GM03348 (cell line): ENCODE data around the gene PAM16.
"Not testable (repeated sequence)": the region's sequence is repeated elsewhere in the genome, so short reads cannot be mapped to it uniquely, and the experiment has no call there.

Source experiments
- DNase-seq: peaks from one replicate; pipeline ENCODE4 v3.0.0; 2012; ENCODE audit warnings: low spot score

The PAM16 gene

DNA sequence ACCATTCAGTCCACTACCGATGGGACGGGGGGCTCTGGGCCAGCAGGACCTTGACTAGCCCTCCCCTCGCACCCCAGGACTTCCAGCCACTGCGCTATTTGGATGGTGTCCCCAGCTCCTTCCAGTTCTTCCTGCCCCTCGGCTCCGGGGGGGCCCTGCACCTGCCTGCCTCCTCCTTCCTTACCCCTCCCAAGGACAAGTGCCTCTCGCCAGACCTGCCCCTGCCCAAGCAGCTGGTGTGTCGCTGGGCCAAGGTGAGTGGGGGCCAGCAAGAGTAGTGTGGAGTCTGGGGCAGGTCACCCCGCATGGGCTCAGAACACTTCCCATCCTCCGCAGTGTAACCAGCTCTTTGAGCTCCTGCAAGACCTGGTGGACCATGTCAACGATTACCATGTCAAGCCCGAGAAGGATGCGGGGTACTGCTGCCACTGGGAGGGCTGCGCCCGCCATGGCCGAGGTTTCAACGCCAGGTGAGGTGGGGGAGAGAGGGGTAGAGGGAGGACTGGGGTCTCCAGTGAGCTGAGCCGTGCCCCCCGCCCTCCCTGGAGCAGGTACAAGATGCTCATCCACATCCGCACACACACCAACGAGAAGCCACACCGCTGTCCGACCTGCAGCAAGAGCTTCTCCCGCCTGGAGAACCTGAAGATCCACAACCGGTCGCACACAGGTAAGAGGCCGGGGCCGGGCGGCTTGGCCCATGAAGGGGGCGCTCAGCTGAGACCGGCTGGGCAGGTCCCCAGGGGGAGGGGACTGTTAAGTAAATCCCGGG is 16.2 kb downstream of the PAM16 start:
- no peak for DNase-seq

DNA sequence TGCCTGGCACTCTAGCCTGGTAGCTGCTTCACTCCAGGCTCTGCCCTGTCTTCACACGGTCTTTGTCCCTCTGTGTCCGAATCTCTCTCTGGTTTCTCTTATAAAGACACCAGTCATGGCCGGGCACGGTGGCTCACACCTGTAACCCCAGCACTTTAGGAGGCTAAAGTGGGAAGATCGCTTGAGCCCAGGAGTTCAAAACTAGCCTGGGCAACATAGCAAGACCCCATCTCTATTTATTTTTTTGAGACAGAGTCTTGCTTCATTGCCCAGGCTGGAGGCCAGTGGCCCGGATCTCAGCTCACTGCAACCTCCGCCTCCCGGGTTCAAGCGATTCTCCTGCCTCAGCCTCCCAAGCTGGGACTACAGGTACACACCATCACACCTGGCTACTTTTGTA is 17.4 kb downstream of the PAM16 start:
- not testable (repeated sequence) for DNase-seq

DNA sequence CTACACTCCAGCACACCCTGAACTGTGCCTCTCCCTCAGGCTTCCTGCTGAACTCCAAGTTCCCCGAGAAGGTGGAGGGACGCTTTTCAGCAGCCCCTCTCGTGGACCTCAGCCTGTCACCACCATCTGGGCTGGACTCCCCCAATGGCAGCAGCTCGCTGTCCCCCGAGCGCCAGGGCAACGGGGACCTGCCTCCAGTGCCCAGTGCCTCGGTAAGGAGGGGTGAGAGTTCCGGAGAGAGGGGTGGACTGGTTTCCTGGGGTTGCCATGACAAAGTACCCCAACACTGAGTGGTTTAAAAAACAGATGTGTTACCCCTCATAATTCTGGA is 17.8 kb downstream of the PAM16 start:
- DNase-seq, result no peak

DNA sequence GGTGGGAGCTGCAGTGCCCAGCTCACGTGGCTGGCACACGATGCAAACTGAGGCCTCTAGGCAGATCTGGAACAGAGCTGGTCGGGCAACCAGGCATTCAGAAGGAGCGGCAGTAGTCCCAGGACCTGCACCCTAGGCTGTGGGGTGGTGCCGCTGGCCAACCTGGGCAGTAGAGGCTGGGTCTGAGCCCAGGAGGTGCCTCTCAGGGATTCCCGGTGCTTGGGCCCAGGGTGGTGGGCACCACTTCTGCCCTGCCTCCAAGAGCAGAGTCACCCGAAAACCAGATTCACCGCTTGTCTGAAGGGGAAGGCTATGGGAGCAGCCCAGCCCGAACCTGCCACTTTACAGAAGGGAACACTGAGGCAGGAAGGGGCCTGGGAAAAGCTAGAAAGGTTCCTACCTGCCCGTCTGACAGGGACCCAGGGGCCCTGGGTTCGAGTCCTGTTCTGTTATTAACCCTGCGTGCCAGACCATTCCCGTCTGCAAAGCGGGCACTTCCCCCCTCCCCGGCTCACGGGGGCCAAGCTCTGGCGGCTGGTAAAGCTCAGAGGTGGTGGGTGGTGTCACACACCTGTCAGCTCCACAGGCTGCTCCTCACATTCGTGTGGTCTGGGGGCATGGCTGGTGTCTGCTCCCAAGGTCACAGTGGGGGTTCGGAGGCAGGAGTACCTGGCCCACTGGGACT is 18.4 kb downstream of the PAM16 start:
- DNase-seq, result no peak

DNA sequence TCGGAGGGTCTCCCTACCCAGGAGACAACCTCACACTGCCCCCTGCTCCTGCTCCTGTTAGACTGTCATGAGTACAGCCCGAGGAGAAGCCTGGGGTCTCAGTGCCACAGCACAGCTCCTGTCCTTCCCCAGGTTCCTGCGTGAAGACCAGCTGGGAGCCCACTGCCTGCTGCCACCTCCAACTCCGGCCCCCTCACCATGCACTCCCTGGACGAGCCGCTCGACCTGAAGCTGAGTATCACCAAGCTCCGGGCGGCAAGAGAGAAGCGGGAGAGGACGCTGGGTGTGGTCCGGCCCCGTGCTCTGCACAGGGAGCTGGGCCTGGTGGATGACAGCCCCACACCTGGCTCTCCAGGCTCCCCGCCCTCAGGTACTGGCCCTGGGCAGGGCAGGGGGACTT is 19.0 kb downstream of the PAM16 start:
- no peak for DNase-seq

DNA sequence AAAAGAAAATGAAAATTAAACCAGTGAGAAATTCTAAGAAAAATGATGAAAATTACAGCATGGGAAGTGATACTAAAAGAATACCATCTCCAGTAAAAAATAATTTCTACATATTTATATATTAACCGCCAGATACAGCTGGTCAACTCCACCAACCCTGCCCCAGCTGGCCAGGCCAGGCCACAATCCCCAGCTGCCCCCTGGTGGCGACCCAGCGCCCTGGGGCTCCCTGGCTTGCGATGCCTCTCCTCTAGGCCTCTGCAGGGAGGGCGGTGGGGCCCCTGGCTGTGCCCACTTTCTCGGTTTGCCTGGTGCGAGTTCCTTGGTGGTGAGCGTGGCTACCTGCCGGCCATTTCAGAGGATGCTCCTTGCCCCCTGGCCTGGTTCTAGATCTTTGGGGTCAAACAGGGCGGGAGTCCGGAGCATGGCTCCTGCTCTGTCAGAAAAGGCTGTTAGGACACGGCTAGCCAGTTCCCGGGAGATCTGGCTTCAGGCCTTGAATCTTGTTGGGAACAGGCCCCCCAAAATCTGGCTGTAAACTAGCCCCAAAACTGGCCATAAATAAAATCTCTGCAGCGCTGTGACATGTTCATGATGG is 20.7 kb downstream of the PAM16 start:
- DNase-seq, result peak; percentile 92

DNA sequence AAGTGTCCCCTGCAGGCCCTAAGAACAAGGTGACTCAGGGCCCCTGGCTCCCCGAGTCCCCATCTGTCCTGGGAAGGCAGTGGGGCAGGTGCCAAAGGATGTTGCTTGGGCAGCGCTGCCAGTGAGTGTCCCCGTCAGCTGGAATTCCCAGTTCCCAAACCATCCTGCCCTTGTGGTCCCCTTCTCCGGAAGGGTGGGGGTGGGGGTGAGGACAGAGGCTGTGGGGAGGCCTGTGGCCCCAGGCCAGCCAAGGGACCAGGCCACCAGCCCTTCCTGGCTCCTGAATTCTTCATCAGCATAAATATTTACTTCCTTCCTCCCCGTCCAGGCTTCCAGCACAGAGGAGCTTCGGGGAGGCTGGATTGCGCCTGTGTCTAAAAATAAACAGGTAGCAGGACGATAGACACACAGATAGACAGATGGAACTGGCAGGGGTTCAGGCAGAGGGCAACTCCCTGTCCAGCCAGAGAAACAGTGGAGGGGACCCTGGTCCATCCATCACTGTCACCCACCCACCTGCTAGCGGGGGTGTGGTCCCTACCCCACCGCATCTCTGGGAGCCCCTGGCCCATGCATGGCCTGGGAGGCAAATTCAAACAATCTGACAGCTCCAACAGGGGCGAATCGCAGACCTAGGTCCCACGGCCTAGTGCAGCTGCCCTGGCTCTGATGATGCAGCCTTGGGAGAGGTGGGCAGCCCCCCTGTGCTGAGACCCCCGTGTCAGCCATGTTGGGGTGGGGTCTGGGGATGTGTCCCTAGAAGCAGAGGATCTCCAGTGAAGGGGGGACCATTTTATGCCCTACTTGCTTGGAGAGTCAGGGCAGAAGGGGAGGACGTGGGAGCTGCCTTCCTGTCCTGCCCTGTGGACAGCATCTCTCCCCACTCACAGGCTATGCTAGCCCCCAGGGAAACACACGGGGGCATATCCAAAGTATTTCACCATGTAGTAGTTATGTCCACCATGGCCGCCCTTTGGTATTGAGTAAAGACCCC is 22.0 kb downstream of the PAM16 start:
- DNase-seq, result no peak

DNA sequence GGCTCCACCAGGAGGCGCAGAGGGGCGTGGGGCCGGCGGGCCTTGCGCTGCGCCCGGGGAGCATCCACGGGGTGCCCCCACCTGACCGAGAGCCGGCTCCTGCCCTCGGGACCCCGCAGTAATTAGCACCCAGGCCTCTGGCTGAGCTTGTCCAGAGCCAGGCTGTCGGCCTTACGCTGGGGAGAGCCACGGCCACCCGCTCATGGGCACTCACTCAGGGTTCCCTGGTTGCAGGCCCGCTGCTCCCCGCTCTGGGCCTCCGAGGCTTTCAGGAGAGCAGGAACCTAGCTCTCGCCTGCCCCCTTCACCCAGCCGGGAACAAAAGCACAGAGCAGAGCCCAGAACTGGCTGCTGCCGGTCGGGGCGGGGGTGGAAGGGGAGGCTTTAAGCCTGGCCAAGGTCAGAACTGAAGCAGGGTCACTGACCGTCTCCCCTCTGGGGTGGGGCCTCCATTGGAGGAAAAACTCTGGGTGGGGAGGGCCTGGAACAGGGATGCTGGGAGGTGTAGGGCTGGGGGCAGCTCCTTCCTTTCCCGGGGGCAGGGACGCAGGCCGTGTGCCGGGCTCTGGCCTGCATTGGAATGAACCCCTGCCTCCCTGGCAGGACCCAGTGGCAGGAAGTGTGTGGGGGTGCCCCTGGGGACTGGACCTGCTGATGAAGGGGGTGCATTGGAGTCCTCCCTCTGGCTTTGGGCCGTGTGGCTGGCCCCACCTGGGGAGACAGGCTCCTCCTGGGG is 22.9 kb downstream of the PAM16 start:
- peak; percentile 89 for DNase-seq

DNA sequence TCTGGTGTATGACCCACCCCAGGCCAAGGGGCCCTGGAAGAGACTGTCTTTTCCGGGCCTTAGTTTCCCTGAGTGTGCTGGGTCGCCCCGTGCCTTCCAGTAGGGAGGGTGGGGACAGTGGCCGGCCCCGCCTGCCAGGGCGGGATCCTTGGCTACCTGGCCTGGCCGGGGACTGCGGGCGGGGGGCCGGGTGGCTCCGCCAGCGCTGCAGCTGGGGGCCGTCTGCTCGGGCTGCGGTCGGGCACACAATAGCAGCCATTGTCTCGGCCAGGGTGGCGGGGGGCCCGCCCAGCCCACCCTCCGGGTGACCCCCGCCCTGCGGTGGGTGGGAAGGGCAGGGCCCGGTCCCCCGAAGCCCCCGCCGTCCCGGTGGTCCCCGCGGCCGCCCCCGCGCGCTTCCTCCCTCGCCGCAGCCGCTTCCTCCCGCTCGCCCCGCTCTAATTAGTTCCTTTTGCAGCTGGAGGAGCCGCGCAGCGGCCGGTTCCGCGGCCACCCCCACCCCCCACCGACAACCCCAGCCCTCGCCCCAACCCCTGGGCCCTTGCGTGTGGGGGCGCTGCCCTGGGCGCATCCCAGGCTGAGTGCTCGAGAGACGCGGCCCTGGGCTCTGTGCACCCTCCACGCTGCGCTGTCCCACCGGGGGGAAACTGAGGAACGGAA is 23.6 kb downstream of the PAM16 start:
- DNase-seq, result no peak

DNA sequence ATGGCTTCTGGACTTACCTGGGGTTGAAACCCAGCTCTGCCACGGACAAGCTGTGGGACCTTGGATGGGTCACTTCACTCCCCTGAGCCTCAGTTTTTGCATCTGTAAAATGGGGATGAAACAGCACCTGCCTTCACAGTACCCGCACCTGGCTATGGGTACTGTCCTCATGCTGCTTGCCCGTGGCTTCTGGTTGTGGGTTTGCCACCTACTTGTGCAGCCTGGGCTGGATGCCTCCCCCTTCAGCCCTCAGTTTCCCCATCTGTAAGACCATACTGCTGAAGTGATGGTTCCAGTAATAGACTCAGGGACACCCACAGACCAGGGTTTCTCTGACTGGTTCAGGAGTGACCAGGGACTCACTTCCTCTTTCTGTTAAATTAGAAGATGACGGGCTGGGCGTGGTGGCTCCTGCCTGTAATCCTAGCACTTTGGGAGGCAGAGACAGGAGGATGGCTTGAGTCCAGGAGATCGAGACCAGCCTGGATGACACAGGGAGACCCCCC is 25.8 kb downstream of the PAM16 start:
- no peak for DNase-seq

DNA sequence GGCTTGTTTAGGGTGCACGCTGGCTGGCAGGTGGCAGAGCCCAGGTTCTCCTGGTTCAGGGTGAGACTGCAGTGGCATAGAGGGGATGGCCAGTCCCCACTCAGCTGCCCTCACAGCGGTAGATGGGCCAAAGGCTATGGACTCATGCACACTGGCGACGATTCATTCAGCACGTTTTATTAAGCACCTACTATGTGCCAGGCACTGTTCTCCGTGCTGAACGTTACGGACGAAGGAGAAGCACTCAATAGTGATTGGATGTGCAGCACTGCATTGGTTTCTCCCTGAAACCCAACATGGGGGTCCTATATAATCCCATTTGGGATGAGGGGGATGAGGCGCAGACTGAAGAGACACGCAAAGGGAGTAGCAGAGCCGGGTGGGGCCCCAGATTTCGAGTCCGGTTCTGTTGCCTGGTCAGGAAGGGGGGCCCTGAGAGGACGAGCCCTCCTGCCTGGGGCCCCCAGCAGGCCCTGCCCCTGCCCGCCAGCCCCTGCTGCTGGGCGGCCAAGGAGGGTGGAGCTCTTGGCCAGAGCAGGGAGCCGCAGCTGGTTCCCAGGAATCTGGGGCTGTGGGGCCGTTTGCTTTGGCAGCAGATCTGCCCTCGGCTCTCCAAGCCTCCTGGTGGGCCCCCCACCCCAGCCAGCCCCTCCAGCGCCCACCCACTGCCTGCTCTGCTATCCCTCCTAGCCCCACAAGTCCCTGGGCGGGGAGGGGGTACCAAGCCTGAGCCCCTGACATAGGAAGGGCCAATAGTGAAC is 26.4 kb downstream of the PAM16 start:
- DNase-seq, result no peak

DNA sequence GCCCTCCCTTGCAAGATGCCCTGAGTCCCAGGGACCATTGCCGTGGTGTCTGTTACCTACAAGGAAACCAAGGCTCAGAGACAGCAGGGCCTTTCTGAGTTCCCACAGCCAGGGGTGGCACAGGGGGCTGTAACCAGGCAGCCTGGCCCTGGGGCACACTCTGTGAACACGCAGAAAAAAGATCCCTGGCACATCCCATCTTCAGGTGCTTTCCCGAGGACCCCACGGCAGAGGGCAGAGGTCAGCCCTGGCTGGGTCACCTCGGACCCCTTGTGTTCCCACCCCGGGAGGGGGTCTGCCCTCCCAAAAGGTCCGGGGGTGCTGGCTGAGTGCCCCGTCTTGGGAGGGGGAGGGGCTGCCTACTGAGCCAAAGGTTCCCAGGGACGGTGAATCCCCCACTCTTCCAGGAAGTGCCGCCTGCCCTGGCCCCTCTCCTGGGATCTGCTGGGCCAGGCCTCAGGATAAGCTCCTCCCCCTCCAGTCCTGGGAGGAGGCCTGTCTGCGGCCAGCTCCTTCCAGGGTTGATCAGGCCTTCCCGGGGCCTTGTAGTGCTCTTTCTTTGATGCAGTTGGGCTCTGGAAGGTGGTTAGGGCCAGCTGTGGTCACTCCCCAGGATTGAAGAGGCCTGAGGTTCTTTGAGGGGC is 27.2 kb downstream of the PAM16 start:
- peak; percentile 88 for DNase-seq

DNA sequence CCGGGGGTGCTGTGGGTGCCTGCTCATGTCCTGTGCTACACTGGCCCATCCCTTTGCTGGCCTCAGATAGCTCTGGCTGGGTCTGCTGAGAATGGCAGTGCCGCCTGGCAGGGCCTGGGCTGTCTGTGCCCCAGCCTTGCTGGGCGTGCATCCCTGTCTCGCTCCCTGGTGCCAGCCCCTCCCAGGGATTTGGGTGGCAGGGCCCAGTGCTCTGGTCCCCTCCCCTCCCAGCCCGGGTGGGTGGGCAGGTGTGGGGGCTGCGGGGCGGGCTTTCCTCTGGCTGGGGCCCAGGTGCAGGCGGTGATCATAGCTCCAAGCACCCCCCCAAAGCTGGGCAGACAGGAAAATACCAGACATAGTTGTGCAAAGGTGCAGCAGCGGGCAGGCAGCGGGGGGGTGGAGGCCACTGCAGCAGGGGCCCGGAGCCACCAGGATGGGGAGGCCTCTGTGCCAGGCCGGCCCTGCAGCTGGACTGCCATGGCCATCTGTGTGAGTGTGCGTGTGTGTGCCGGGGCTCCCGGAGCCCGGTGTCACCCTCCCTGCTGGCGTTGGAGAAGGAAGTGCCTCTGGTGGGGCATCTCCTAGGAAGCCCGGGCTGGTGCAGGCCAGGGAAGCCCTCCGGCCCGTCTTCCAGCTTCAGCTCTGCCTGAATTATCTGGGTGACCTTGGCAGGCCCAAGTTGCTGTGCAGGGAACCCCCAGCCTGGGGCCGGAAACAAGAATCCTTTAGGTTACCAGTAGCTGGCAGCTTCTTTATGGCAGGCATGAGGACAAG is 27.9 kb downstream of the PAM16 start:
- DNase-seq, result no peak

DNA sequence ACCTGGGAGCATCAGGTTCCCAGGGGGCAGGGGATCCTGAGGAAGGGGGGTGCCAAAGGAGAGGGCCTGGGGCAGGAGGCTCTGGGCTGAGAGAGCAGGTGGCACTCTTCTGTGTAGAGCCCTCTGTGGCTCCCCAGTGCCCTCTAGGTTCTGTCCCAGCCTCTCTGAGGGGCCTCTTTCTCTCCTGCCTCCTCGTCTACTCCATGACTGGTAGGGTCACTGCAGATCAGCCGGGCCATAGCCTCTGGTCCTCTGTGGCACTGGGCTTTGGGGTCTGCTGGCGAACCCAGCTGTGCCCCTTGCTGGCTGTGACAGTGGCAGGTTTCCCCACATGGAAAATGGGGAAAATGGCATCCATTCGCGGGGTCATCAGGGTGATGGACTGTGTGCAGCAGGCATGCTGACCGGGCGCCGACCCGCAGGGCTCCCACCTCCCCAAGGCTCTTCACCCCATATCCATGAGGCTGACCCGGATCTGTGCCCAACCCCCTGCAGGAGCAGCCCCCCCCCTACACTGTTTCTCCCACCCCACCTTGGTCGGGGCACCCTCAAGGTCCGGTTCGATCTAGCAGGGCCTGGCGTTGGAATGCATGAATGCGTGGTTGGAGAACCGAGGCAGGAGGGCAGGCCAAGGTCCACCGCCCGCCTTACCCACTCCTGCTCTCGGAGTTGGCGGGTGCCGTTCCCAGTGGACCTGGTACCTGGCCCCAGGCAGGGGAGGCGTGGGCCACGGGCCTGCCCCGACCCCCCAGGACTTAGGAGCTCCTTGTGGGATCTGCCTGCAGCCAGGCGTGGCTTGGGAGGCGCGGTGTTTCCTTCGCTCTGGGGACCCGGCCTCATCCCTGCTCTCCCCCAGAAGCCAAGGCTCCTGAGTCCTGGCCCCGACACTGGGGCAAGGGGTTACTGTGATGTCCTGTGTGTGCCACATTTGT is 28.7 kb downstream of the PAM16 start:
- DNase-seq, result no peak

DNA sequence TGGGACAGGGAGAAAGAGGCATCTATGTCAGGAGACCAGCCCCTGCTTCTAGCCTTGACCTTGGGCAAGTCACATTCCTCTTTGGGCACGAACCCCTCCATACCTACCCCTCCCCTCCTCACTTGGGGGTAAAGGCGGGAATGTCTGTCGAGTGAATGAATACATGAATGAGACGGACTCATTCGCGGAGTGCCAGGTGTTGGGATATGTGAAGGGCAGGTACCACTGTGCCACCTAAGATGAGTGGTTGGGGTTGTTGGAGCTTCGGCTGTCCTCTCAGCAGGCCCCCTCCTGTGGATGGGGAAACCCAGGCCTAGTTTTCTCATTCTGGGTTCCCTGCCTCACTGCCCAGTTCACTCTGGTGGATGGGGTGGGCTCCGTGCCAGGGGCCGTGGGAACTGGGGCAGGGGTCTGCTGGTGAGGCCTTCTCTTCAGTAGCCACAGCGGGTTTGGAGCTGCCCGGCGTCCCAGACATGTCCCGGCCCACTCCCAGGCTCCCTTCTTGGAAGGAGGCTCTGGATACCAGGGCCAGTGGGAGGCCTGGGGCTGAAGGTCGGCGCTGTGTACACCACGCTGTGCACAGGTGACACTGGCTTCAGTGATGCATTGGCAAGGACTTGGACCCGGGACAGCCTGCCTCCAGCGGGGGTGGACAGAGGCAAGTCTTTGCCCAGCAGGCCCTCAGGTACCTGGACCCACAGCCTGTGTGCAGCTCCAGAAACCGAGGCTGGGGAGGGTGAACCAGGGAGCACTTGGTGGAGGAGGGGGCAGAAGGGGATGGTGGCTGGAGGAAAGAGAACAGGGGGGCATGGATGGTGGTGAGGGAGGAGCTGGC is 29.6 kb downstream of the PAM16 start:
- DNase-seq, result no peak

DNA sequence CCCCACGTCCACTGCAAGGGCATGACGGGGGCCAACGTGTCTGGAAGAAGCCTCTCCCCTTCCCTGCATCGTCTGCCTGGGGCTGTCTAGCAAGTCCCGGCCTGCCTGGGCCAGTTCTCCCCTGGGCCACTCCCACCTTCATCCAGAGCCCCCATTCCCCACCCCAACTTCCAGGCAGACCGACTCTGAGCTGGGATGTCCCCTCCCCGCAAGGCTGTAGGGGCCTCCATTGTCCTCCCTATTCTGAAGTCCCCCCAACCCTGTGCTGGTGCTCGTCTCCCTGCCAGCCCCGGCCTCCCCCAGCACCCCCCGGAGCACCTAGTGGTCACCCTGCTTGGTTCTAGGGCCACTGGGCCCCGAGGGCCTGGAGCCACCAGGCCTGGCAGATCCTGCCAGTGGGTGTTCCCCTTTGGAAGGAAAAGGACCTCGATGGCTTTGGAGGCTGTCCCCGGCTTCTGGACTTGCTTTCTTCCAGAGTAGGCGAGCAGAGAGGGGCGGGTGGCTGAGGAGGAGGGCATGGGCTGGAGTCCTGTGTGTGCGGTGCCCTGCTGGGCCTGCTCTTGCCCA is 30.5 kb downstream of the PAM16 start:
- DNase-seq, result no peak
